Peyer's patch (tissue), 4 donors: ENCODE measurements around the gene EOLA1. TPM values are rescaled to one million over a fixed set of nuclear protein-coding genes. Genes with fewer than 3 reads are reported as not detected.
A peak's percentile ranks its signal among the peaks of the same experiment; 100 is the strongest.

ENCODE experiments used
- DNase-seq, 3 donors: peaks; one replicate each; pipeline ENCODE4 v3.0.0-alpha.2; 2017 to 2019
- H3K27ac ChIP-seq, 4 donors: fragments of 200-600 bp; sonication (generic); one replicate each; pipeline ENCODE4 v1.5.1; 2016 to 2019
- H3K27me3 ChIP-seq, 2 donors: fragments of 200-600 bp; sonication (generic); one replicate each; pipeline ENCODE4 v1.5.1; 2019
- H3K36me3 ChIP-seq, 3 donors: fragments of 200-600 bp; sonication (generic); one replicate each; pipeline ENCODE4 v1.5.1; 2016 to 2019
- H3K4me1 ChIP-seq, 4 donors: fragments of 200-600 bp; sonication (generic); one replicate each; pipeline ENCODE4 v1.5.1; 2016 to 2019
- H3K4me3 ChIP-seq, 4 donors: fragments of 200-600 bp; sonication (generic); 1 replicate in 3 of 4; 2 replicates in 1 of 4; pipeline ENCODE4 v1.5.1; 2016 to 2019; ENCODE audit warnings: mild to moderate bottlenecking in 1 of 4
- H3K9me3 ChIP-seq, 4 donors: fragments of 200-600 bp; sonication (generic); one replicate each; pipeline ENCODE4 v1.5.1; 2016 to 2019; ENCODE audit warnings: mild to moderate bottlenecking in 1 of 4
- POLR2A ChIP-seq, 2 donors: fragments of 450-650 bp; IDR thresholded peaks; one replicate each; pipeline ENCODE4 v1.5.1; 2017; ENCODE audit warnings: antibody characterized with exemption in 2 of 2, mild to moderate bottlenecking in 2 of 2, moderate library complexity in 2 of 2
- total RNA-seq, 4 donors: library from RNA; depleted of rRNA; stranded (reverse); fragments of >200 nt; gene quantifications; one replicate each; pipeline ENCODE4 v1.1.0, GENCODE V29; 2016
- TF ChIP-seq, protein P1 (sequence below), 6 experiments: fragments of 450-650 bp in 4 of 6; fragments of 200-600 bp in 2 of 6; sonication (generic) in 1 of 6; IDR thresholded peaks; one replicate each; pipeline ENCODE4 v1.5.1; 2017 to 2019; ENCODE audit warnings: antibody characterized with exemption in 6 of 6, mild to moderate bottlenecking in 3 of 6, moderate library complexity in 1 of 6

EOLA1 gene
- total RNA-seq, 4 donors from 2014 or later = 11.9 to 23.1 (median 16.7) TPM

- TF ChIP-seq, protein P1, sequence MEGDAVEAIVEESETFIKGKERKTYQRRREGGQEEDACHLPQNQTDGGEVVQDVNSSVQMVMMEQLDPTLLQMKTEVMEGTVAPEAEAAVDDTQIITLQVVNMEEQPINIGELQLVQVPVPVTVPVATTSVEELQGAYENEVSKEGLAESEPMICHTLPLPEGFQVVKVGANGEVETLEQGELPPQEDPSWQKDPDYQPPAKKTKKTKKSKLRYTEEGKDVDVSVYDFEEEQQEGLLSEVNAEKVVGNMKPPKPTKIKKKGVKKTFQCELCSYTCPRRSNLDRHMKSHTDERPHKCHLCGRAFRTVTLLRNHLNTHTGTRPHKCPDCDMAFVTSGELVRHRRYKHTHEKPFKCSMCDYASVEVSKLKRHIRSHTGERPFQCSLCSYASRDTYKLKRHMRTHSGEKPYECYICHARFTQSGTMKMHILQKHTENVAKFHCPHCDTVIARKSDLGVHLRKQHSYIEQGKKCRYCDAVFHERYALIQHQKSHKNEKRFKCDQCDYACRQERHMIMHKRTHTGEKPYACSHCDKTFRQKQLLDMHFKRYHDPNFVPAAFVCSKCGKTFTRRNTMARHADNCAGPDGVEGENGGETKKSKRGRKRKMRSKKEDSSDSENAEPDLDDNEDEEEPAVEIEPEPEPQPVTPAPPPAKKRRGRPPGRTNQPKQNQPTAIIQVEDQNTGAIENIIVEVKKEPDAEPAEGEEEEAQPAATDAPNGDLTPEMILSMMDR (IDR thresholded peaks at IDR 0.05) = no peak
- no peak for TF ChIP-seq POLR2A (IDR thresholded peaks at IDR 0.05)
- H3K36me3 ChIP-seq = no peaks in the 10 kb centered on the region
- no peak overlapping the region for H3K27ac ChIP-seq
- peaks cover 0 to 4% (median 0%) of the 10 kb centered on the region in 4 donors for H3K4me1 ChIP-seq
- no peaks in the 10 kb centered on the region for H3K27me3 ChIP-seq
- H3K9me3 ChIP-seq = no peaks in the 10 kb centered on the region
- H3K4me3 ChIP-seq = no peak overlapping the region
- no peak for DNase-seq
These were observed 30.4 kb upstream of the EOLA1 start for GRCh38 chrX:149510386-149510785.

DNA sequence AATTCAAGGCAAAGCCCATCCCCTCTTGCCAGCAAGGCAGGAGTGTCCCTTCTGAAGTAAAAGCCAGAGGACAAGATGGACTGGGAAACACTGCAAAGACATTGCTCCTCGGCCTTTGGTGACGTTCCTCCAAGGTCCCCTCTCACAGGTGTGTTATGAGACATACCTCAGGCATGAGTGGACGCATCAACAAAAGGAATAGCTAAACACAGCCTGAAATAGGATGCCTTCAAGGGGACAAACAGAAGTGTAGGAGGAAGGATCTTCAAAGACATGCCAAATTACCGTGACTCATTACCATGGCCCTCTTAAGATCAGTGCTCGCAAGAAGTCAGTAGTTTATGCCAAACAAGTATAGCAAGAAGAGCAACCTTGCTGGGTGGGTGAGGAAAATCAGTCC, 29.7 kb upstream of the EOLA1 start:
- H3K27ac ChIP-seq = no peak overlapping the region
- TF ChIP-seq POLR2A (IDR thresholded peaks at IDR 0.05) = no peak
- TF ChIP-seq, protein P1 (IDR thresholded peaks at IDR 0.05) = no peak
- H3K9me3 ChIP-seq = no peaks in the 10 kb centered on the region
- H3K4me3 ChIP-seq = no peak overlapping the region
- no peaks in the 10 kb centered on the region for H3K36me3 ChIP-seq
- no peaks in the 10 kb centered on the region for H3K27me3 ChIP-seq
- H3K4me1 ChIP-seq = no peaks in the 10 kb centered on the region
- DNase-seq = no peak

DNA sequence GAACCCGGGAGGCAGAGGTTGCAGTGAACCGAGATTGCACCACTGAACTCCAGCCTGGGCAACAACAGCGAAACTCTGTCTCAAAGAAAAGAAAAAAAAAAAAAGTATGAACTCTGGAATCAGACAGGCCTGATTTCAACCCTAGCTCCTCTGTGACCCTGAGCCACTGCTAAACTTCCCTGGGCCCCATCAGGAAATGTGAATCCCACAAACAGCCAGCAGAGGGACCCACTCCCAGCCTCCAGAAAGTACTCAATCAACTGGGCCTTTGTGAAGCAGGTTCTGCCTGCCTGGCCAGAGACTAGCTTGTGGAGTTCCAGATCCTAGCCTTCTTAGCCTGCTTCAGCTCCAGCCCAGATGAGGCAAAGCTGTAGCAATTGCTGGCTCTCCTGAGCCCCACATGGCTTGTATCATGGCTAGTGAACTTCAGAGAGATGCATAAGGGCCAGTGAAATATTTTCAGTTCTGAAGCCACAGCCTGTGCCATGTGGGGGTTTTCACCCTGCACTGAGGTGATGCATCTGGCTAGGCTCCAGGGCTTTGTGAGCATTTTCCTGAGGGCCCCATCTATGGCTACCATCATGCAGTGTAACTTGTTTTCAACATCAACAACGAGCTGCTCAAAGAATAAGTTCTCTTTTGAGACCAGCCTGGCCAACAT, 28.5 kb upstream of the EOLA1 start:
- no peaks in the 10 kb centered on the region for H3K9me3 ChIP-seq
- no peak overlapping the region for H3K4me3 ChIP-seq
- H3K27ac ChIP-seq = no peak overlapping the region
- H3K4me1 ChIP-seq = no peaks in the 10 kb centered on the region
- no peaks in the 10 kb centered on the region for H3K36me3 ChIP-seq
- TF ChIP-seq POLR2A (IDR thresholded peaks at IDR 0.05) = no peak
- TF ChIP-seq, protein P1 (IDR thresholded peaks at IDR 0.05) = peak; percentile 30 to 65 (median 56)
- DNase-seq = peak; percentile 48 to 81 (median 61)
- H3K27me3 ChIP-seq = no peaks in the 10 kb centered on the region

DNA sequence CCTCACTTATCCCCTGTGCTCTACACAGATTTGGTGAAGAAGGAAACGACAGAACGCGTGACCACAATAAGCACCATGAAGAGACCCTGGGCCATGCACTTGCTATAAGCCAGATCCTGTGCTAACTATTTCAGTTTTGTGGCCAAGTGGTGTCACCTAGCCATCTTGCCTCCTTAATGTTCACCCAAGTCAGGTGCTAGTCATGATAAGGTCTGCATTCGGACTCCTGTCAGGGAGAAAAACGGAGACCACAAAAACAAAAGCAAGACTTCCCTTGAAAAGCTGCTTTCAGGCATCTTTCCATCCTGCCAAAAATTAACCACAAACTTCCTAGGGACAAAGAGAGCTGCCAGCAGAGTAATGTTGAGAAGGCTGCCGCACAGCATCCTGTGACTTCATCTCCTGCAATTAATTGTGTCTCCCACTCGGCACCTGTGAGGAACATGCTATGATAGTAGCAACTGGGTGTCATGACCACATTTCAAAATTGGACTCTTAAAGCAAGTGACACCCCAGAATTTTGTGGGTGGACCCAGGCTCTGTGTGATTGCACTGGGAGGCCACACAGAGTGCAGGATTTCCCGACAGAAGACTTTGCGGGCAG, 26.9 kb upstream of the EOLA1 start:
- Histone ChIP-seq H3K9me3 (no peaks in the 10 kb centered on the region), H3K36me3 (no peaks in the 10 kb centered on the region), H3K27ac (peak overlapping the region in 1 of 4 donors; percentile 9), H3K4me1 (no peaks in the 10 kb centered on the region), H3K27me3 (no peaks in the 10 kb centered on the region), H3K4me3 (no peak overlapping the region)
- no peak for DNase-seq
- no peak for TF ChIP-seq POLR2A (IDR thresholded peaks at IDR 0.05)
- TF ChIP-seq, protein P1 (IDR thresholded peaks at IDR 0.05) = no peak

DNA sequence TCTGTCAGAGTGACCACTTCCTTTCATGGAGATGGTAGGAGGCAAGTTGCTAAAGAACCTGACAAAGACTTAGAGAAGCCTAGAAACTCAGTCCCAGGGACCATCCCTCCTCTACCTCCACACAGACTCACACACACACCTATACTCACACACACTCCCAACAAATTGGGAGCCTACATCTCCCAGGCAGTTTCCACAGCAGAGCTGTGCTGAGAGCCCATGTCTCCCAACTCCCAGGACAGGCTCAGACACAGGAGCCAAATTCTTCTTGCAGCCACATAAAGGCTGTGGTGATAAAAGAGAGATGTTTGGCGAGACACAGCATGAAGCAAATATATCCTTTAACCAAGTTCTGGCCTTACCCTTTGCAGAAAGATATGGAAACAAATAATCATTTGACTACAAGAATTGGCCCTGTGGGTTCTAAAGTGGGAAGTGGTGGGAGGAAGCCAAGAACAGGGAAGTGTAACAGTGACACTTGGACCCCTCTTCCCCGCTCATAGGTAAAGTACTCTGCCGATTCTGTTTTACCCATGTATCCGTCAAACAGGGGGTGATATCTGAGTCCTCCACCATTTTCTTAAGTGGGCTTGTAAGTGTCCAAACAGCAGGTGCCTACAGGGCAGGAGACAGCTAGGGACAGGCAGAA, 24.7 kb upstream of the EOLA1 start:
- TF ChIP-seq POLR2A (IDR thresholded peaks at IDR 0.05) = no peak
- TF ChIP-seq, protein P1 (IDR thresholded peaks at IDR 0.05) = no peak
- H3K27me3 ChIP-seq = no peaks in the 10 kb centered on the region
- DNase-seq = no peak
- H3K4me3 ChIP-seq = no peak overlapping the region
- no peaks in the 10 kb centered on the region for H3K36me3 ChIP-seq
- H3K27ac ChIP-seq = no peak overlapping the region
- no peaks in the 10 kb centered on the region for H3K9me3 ChIP-seq
- H3K4me1 ChIP-seq = no peaks in the 10 kb centered on the region
